ENCODE results near the gene CXCL9.
"Not testable (repeated sequence)": the region's sequence is repeated elsewhere in the genome, so short reads cannot be mapped to it uniquely, and the experiment has no call there.

CXCL9 gene

DNA sequence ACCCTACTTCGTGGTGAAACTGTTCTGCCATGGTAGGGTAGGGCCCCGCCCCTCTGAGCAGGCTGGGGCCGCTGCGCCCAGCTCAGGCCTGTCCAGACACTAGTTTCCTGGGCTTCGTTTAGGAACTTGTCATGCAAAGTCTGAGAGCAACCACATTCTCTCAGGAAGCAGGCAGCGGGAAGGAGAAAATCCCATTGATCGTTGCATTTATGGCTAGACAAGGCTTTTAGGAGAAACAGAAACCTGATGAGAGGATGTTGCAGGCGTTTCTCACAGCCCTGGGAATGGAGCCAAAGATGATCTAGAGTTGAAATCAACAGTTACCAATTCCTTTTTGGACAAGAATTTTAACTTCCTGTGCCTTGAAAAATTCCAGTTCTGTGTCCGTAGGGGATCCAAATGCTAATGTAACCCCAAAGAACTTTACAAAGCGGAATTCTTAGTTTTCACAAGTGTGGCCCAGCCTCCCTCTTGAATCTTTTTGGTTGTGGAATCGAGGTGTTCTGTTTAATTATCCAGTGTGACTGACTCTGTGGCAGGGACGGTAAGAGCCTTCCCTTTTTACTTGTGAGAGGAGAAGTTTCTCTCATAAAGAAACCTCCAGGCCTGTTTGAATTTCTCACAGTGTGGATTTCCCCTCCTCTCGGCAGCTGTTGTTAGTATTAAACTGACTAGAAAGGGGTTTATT lies 4.5 kb upstream of the CXCL9 start:
- DNase-seq (ENCODE audit: low spot score), result no peak

- no peak for DNase-seq (ENCODE audit: low spot score)
Observed at GRCh38 chr4:76011018-76011670, 3.8 kb upstream of the CXCL9 start.

DNA sequence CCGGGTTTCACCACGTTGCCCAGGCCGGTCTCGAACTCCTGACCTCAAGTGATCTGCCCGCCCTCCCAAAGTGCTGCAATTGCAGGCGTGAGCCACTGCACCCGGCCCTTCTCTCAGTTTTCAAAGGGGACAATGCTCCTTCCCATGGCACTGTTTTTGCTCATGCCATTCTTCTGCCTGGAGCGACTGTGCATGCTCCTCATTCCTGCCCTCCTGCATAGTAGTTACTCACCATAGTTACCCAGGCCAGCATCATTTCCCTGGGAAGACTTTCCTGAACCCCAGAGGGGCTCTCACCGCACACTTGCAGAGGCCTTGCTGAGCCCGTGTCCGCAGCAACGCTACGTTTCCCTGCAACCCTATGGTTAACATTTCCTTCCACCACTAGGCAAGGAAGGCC lies 3.3 kb upstream of the CXCL9 start:
- no peak for DNase-seq (ENCODE audit: low spot score)

DNA sequence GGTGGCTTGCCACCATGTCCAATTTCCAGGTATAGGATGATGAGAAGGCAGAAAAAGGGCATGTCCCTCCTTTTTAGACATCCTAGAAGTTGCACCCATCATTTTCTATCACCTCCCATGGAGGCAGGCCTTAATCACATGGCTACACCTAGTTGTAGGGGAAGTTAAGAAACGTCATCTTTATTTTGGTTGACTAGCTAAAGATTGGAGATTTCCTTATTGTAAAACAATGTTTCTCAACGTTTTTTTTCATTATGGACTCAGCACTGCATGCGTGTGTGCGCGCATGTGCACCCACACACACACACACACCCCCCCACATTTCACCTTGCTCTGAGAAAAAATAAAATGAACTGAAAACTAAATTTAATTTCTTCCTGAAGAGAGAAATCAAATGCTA lies 2.0 kb upstream of the CXCL9 start:
- DNase-seq (ENCODE audit: low spot score), result no peak

GRCh38 chr4:76003620-76004019 lies 3.7 kb downstream of the CXCL9 start:
- DNase-seq (ENCODE audit: low spot score), result no peak

GRCh38 chr4:76003035-76003434 lies 4.3 kb downstream of the CXCL9 start:
- DNase-seq (ENCODE audit: low spot score), result no peak

DNA sequence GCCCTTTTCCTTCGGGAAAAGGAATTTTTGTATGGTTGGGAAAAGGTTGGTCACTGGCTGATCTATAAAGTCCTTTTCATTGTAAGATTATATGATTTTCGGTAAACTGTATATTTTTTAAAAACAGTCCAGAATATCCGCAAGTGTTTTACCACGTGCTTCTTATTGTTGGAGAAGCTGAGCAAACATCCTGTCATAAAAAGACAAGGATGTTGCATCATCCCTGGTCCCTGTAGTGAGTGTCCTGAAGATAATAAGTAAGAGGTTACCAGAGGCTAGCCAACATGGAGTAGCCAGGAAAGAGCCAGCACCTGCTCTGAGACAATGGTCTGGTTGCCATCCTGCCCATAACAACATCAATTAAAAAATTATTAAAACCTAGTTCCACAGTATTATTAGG lies 5.1 kb downstream of the CXCL9 start:
- no peak for DNase-seq (ENCODE audit: low spot score)

DNA sequence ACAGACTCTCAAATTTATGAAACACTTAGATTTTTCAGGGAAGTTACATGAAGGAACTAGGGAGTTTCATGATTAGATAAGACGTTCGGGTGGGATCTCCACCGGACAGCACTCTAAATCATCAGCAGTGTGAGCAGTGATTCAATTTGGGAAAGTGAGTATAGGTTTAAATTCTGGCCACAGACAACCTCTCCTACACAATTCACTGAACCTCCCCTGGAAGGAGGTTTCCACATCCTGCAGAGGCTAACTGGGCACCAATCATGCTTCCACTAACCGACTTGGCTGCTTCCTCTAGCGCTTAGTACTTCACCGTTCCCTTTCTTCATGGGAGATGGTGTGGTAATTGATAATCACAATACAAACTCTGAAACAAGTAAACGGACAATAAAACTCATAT lies 5.6 kb downstream of the CXCL9 start:
- DNase-seq (ENCODE audit: low spot score), result no peak

- DNase-seq (ENCODE audit: low spot score), result no peak
Observed at GRCh38 chr4:76000279-76000678, 7.0 kb downstream of the CXCL9 start.

- DNase-seq (ENCODE audit: low spot score), result not testable (repeated sequence)
Observed at GRCh38 chr4:75998525-75999147, 8.7 kb downstream of the CXCL9 start.

DNA sequence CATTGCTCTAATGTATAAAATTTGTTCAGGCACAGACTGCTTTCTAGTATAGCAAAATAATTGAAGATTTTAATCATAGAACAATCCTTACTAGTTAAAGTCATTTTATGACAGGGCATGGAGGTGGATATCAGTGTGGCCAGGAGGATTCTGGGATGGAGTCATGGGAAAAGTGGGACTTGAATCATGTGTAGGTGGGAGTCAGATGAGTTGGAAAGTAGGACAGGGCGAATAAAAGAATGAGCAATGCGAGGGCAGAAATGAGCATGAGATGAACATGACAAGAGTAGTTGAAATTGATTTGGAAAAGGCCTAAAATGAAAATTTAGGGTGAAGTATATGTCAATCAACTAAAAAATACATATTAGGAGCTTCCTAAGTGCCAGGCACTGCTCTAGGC lies 9.4 kb downstream of the CXCL9 start:
- no peak for DNase-seq (ENCODE audit: low spot score)

DNA sequence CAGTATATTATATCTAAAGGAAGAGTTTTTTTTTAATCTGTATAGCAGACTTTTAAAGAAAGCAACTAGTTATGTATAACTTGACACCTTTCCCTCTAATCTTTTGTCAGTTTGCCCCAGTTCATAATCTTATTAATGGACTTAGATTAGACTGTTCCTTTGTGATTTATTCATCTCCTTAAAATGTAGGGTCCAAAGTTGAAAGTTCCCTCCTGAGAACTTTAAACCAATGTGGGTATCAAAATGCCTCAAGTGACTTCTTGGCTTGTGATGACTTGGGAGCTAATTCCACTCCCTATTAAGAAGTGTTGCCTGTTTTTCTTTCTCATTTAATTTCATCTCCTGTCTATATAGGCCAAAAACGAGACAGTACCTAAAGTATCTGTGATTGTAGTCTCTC lies 10.2 kb downstream of the CXCL9 start:
- DNase-seq (ENCODE audit: low spot score), result no peak

DNA sequence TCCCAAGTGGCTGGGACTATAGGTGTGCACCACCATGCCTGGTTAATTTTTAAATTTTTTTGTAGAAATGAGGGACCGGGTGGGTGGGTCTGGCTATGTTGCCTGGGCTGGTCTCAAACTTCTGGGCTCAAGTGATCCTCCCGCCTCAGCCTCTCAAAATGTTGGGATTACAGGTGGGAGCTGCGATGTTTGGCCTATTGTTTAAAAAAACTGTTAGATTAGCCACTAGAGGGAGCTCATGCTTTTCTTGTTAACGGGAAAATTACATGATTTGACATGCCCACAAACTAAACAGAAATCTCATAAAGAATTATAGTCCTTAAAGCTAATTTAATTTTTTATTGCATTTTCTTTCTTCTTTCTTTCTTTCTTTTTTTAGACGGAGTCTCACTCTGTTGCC lies 11.6 kb downstream of the CXCL9 start:
- no peak for DNase-seq (ENCODE audit: low spot score)

DNA sequence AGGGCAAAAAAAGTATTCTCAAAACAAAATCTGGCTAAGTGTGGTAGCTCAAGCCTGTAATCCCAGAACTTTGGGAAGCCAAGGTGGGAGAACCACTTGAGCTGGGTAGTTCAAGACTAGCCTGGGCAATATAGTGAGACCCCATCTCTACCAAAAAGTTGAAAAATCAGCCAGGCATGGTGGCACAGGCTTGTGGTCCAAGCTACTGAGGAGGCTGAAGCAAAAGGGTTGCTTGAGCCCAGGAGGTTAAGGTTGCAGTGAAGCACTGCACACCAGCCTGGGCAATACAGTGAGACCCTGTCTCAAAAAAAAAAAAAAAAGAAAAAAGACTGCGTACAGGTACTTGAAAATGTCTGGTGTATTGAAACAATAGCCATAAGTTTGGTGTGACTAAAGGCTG lies 14.8 kb downstream of the CXCL9 start:
- no peak for DNase-seq (ENCODE audit: low spot score)

DNA sequence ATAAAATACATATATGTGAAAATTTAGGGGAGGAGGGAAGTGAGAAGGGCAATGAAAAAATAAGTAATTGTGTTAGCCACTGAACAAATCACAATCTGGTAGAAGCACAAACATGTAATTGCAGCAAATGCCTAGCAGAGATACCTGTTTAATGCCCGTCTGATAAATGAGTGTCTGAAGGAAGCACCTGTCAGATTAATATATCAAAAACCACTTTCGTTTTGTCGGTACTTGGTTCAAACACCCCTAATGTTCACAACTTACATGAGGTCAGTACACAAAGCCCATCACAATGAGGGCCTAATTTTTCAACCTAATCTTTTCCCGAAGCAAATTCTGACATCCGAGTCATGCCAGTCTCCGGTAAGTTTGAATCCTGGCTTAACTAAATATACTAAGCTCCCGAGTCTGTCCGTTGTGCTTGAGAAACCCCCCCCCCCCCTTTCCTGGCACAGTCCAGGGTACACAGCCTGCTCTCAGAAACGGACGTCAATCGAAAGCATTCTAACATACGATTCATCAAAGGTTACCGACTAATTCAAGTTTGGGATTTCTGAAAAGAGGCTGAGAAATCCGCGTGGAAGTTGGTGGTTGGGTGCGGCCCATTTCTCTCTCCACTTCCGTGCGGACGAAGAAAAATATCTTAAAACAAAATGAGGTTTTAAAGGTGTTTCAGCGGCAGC lies 17.3 kb downstream of the CXCL9 start:
- no peak for DNase-seq (ENCODE audit: low spot score)

GRCh38 chr4:75985116-75985515 lies 22.2 kb downstream of the CXCL9 start:
- no peak for DNase-seq (ENCODE audit: low spot score)

DNA sequence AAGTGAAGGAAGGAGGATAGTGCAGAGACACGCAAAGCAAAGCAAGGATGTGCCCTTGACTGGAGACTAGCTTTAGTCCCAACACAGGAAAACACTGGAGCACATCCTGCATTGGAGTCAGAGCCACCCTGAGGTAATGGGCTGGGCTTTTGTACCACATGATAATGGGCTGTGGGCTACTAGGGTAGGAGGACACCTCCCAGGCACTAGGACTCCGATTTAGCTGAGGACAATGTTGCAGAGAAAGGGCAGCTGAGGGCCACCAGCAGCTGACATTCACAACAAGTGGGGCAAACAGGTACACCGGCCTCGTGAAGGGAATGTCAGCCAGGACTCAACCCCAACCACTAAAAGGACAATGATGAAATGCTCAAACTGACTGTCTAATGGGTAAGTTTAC lies 26.7 kb downstream of the CXCL9 start:
- no peak for DNase-seq (ENCODE audit: low spot score)

GRCh38 chr4:75976177-75976576 lies 31.1 kb downstream of the CXCL9 start:
- no peak for DNase-seq (ENCODE audit: low spot score)

GRCh38 chr4:75973766-75974165 lies 33.5 kb downstream of the CXCL9 start:
- no peak for DNase-seq (ENCODE audit: low spot score)

GRCh38 chr4:75968084-75968483 lies 39.2 kb downstream of the CXCL9 start:
- no peak for DNase-seq (ENCODE audit: low spot score)

- DNase-seq (ENCODE audit: low spot score), result no peak
Observed at GRCh38 chr4:75963558-75963957, 43.8 kb downstream of the CXCL9 start.

- DNase-seq (ENCODE audit: low spot score), result not testable (repeated sequence)
Observed at GRCh38 chr4:75962072-75962471, 45.2 kb downstream of the CXCL9 start.

GRCh38 chr4:75958546-75958945 lies 48.8 kb downstream of the CXCL9 start:
- not testable (repeated sequence) for DNase-seq (ENCODE audit: low spot score)

Data from HuH-7 (cell line).